HG02885 (cell line): ENCODE measurements around the gene WASHC1.
"Not testable (repeated sequence)": the region's sequence is repeated elsewhere in the genome, so short reads cannot be mapped to it uniquely, and the experiment has no call there.

Experiments
- ATAC-seq: cut with Tn5 transposase; IDR thresholded peaks from one replicate; pipeline ENCODE4 v1.9.1; 2021; ENCODE audit warnings: mild to moderate bottlenecking; ENCODE audit not compliant: unreplicated experiment, poor library complexity

Gene WASHC1

GRCh38 chr9:29356-29755, at the start of gene WASHC1:
Gene WASHC1 (minus strand): TSS chr9:29456. CDS start chr9:24999, 4,457 bp downstream.
- not testable (repeated sequence) for ATAC-seq

GRCh38 chr9:78333-78732, 49.1 kb upstream of the WASHC1 start:
- not testable (repeated sequence) for ATAC-seq

GRCh38 chr9:76389-76788, 47.1 kb upstream of the WASHC1 start:
- ATAC-seq, result not testable (repeated sequence)

- not testable (repeated sequence) for ATAC-seq
These were observed 44.8 kb upstream of the WASHC1 start for GRCh38 chr9:73900-74525.

- ATAC-seq, result not testable (repeated sequence)
These were observed 44.0 kb upstream of the WASHC1 start for GRCh38 chr9:73076-73899.

- peak; percentile 72 for ATAC-seq
These were observed 33.9 kb upstream of the WASHC1 start for GRCh38 chr9:63031-63629.

GRCh38 chr9:52678-53077, 23.4 kb upstream of the WASHC1 start:
- ATAC-seq, result not testable (repeated sequence)

GRCh38 chr9:48190-48842, 19.1 kb upstream of the WASHC1 start:
- ATAC-seq, result not testable (repeated sequence)

- not testable (repeated sequence) for ATAC-seq
These were observed 17.5 kb upstream of the WASHC1 start for GRCh38 chr9:46639-47271.

- ATAC-seq, result not testable (repeated sequence)
These were observed 16.9 kb upstream of the WASHC1 start for GRCh38 chr9:46164-46563.

GRCh38 chr9:45180-45878, 16.1 kb upstream of the WASHC1 start:
- ATAC-seq, result not testable (repeated sequence)

GRCh38 chr9:44416-44815, 15.2 kb upstream of the WASHC1 start:
- ATAC-seq, result not testable (repeated sequence)

- ATAC-seq, result not testable (repeated sequence)
These were observed 14.4 kb upstream of the WASHC1 start for GRCh38 chr9:43636-44035.

GRCh38 chr9:43116-43515, 13.9 kb upstream of the WASHC1 start:
- ATAC-seq, result not testable (repeated sequence)

- not testable (repeated sequence) for ATAC-seq
These were observed 12.6 kb upstream of the WASHC1 start for GRCh38 chr9:41819-42218.

GRCh38 chr9:41261-41676, 12.0 kb upstream of the WASHC1 start:
- not testable (repeated sequence) for ATAC-seq

- ATAC-seq, result not testable (repeated sequence)
These were observed 3.1 kb upstream of the WASHC1 start for GRCh38 chr9:32308-32707.

- ATAC-seq, result not testable (repeated sequence)
These were observed 481 bp downstream of the WASHC1 start for GRCh38 chr9:28775-29174.

GRCh38 chr9:21621-22020, 7.6 kb downstream of the WASHC1 start:
- not testable (repeated sequence) for ATAC-seq
